ENCODE results near the gene PTBP1. TPM values are rescaled to one million over a fixed set of nuclear protein-coding genes. Genes with fewer than 3 reads are reported as not detected.
"Not testable (repeated sequence)": the region's sequence is repeated elsewhere in the genome, so short reads cannot be mapped to it uniquely, and the experiment has no call there.

PTBP1 gene
- total RNA-seq, 1 donor from 2014 or later = 28.1 TPM

DNA sequence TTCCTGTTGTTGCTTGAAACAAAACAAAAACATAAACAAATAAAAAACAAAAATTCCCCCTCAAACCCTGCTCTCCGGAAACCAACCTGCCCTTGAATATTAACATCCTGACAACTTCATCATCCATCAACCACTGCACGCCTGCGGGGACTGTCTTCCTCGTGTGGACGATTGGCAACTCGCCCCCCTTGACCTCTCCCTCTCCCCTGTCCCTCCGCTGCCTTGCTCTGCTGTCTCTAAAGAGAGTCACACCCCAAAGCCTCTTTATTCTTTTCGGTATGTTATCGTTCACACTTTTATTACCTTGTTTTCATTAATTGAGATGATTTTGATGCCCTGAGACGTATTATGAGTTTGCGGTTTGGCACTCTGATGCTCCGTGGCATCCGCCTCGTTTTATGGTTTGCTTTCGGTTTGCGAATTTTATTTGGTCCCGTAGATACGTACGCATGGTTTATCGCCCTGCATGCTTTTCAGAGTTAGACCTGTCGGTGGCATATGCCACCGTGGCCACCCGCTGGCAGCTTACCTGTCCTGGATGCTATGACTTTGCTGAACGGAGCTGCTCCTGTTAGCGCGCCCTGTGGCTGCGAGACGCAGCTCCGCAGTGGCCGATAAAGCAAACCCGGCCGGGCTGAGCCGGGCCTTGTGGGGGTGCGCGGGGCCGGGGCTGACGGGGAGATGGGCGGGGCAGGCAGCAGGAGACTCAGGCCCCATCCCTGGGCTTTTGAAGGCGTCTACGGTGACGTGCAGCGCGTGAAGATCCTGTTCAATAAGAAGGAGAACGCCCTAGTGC, 10.6 kb downstream of the PTBP1 start:
- FAIRE-seq = no peak
- DNase-seq (ENCODE audit: low spot score in 2 of 2) = peak in 1 of 2 donors; percentile 51

DNA sequence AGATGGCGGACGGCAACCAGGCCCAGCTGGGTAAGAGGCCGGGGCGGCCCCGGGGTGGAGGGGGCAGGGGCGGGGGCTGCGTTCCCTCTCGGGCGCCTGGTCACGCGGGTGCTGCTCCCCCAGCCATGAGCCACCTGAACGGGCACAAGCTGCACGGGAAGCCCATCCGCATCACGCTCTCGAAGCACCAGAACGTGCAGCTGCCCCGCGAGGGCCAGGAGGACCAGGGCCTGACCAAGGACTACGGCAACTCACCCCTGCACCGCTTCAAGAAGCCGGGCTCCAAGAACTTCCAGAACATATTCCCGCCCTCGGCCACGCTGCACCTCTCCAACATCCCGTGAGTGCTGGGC, 11.1 kb downstream of the PTBP1 start:
- FAIRE-seq (no peak), DNase-seq (ENCODE audit: low spot score in 2 of 2) (no peak)

DNA sequence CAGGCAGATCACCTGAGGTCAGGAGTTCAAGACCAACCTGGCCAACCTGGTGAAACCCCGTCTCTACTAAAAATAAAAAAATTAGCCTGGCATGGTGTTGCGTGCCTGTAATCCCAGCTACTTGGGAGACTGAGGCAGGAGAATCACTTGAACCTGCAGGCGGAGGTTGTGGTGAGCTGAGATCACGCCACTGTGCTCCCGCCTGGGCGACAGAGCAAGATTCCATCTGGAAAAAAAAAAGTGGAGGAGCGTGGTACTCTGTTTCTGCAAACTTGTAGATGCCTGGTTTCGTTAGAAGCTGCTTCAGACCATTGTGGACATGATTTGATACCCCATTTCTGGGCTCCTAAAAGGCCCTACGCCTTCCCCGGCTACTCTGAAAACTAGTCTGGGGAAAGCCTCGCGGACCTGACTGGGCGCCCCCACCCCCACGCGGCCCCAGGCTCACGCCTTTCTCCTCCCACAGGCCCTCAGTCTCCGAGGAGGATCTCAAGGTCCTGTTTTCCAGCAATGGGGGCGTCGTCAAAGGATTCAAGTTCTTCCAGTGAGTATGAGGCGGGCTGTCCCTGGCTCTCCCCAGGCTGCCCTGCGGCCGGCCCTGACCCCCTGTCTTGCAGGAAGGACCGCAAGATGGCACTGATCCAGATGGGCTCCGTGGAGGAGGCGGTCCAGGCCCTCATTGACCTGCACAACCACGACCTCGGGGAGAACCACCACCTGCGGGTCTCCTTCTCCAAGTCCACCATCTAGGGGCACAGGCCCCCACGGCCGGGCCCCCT, 13.0 kb downstream of the PTBP1 start:
- FAIRE-seq = no peak

DNA sequence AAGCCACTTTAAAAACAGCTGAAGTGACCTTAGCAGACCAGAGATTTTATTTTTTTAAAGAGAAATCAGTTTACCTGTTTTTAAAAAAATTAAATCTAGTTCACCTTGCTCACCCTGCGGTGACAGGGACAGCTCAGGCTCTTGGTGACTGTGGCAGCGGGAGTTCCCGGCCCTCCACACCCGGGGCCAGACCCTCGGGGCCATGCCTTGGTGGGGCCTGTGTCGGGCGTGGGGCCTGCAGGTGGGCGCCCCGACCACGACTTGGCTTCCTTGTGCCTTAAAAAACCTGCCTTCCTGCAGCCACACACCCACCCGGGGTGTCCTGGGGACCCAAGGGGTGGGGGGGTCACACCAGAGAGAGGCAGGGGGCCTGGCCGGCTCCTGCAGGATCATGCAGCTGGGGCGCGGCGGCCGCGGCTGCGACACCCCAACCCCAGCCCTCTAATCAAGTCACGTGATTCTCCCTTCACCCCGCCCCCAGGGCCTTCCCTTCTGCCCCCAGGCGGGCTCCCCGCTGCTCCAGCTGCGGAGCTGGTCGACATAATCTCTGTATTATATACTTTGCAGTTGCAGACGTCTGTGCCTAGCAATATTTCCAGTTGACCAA, 13.7 kb downstream of the PTBP1 start:
- FAIRE-seq (no peak), DNase-seq (ENCODE audit: low spot score in 2 of 2) (no peak)

More for the DNA sequence above, 13.0 kb downstream of the PTBP1 start:
- no peak for DNase-seq (ENCODE audit: low spot score in 2 of 2)

DNA sequence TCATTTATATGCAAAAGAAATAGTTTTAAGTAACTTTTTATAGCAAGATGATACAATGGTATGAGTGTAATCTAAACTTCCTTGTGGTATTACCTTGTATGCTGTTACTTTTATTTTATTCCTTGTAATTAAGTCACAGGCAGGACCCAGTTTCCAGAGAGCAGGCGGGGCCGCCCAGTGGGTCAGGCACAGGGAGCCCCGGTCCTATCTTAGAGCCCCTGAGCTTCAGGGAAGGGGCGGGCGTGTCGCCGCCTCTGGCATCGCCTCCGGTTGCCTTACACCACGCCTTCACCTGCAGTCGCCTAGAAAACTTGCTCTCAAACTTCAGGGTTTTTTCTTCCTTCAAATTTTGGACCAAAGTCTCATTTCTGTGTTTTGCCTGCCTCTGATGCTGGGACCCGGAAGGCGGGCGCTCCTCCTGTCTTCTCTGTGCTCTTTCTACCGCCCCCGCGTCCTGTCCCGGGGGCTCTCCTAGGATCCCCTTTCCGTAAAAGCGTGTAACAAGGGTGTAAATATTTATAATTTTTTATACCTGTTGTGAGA, 14.3 kb downstream of the PTBP1 start:
- no peak for DNase-seq (ENCODE audit: low spot score in 2 of 2)

DNA sequence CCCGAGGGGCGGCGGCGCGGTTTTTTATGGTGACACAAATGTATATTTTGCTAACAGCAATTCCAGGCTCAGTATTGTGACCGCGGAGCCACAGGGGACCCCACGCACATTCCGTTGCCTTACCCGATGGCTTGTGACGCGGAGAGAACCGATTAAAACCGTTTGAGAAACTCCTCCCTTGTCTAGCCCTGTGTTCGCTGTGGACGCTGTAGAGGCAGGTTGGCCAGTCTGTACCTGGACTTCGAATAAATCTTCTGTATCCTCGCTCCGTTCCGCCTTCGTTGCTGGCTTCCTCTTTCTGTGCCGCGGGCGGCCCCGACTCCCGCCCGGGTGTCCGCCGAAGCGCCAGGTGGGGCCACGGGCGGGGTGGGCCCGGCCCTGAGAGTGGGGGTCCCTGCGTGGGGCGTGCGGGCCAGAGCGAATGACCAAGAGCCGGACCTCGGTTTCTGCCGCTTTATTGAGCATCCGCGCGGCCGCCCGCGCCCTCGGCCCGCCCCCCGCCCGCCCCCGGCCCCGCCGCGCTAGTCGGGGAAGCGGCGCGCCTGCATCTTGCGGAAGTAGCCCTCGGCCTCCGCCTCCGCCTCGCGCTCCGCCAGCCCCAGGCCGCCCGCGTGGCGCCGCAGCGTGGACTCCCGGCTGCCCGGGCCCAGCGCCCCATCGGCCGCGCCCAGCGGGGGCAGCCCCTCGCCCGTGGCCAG, 14.9 kb downstream of the PTBP1 start:
- no peak for DNase-seq (ENCODE audit: low spot score in 2 of 2)
- no peak for FAIRE-seq

More for the DNA sequence above, 14.3 kb downstream of the PTBP1 start:
- no peak for FAIRE-seq

DNA sequence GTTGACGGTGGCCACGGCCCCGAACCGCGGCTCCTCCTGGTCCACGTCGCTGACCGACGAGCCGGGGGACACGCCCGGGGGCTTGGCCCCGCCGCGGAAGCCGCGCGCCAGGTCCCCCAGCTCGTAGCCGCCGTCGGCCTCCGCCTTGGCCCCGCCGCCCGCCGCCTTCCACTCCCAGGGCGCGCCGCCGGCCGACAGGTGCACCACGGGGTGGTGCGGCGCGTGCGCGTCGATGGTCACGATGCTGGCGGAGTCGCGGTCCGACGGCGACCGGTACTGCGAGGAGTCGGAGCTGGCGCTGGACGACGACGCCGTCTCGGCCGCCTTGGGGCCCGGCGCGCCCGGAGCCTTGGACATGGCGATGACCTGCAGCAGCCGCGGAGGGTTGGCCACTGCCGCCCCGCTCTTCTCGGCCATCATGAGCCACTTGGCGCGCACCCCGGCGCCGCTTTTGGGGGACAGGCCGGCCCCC, 15.5 kb downstream of the PTBP1 start:
- FAIRE-seq (no peak), DNase-seq (ENCODE audit: low spot score in 2 of 2) (no peak)

DNA sequence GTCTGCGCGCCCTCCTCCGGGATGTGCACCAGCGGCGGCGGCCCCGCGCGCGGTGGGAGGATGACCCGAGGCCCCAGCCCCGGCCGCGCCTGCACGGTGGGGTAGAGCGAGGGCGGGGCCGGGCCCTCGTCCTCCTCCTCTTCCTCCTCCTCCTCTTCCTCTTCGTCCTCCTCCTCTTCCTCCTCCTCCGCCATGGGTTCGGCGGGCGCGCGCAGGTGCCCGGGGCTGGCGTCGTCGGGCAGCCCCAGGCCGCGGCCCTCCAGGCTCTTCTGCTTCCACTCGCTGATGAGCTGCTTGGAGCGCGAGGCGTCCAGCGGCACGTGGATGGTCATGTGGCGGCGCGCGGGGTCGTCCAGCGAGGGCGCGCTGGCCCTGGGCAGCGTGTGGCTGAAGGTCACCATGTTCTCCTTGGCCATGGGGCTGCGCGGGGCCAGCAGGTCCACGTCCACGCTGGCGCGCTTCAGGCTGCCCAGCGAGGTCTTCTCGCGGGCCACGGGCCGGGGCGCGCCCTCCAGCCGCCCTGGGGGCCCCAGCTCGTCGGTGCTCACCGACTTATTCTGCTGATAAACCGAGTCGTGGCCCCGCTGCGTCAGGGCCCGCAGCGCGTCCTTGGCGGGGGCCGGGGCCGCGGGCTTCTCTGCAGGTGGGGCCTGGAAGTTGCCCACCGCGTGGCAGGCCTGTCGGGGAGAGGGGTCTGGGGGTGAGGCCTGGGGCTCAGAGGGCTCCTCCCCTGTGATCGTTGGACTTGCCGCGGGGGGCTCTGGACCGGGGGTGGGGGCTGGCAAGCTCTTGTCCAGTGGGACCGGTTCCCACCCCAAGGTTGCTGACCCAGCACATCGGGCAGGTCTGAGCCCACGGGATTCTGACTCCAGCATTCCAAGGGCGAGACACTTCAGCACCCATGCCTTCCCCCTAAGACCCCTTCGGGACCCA, 16.2 kb downstream of the PTBP1 start:
- FAIRE-seq (no peak), DNase-seq (ENCODE audit: low spot score in 2 of 2) (no peak)

DNA sequence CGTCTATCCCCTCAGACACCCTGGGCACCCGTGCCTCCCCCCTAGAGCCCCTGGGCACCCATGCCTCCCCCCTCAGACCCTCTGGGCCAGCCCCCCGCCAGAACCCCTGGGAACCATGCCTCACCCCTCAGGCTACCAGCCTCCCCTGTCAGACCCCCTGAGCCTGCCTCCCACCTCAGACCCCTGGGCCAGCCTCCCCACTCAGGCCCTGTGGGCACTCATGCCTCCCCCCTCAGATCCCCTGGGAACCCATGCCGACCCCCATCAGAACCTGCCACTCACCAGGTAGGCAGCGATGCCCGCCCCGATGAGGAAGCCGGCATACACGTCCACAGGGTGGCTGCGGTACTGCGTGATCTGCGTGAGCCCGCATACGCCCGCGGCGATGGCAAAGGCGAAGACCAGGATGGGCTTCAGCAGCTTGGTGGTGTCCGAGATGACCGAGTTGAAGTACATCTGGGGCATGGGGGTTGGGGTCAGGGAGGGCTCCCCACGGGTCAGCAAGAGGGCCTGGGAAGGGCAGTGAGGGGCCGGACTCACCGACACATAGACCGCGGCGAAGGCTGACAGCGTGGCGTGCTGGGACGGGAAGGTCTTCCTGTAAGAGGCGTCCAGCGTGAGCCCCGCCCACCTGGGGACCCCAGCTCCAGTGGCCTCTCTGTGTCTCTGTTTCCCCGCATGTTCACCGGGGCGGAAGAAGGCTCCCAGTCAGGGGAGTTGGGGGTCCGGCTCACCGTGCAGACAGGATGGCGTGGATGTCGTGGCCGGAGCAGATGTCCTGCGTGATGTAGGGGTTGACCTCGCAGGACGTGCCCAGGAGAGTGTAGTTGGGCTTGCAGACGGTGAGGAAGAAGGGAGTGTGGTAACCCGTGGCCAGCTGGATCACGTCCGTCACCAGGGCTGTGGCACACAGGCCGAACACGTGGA, 17.2 kb downstream of the PTBP1 start:
- no peak for FAIRE-seq

DNA sequence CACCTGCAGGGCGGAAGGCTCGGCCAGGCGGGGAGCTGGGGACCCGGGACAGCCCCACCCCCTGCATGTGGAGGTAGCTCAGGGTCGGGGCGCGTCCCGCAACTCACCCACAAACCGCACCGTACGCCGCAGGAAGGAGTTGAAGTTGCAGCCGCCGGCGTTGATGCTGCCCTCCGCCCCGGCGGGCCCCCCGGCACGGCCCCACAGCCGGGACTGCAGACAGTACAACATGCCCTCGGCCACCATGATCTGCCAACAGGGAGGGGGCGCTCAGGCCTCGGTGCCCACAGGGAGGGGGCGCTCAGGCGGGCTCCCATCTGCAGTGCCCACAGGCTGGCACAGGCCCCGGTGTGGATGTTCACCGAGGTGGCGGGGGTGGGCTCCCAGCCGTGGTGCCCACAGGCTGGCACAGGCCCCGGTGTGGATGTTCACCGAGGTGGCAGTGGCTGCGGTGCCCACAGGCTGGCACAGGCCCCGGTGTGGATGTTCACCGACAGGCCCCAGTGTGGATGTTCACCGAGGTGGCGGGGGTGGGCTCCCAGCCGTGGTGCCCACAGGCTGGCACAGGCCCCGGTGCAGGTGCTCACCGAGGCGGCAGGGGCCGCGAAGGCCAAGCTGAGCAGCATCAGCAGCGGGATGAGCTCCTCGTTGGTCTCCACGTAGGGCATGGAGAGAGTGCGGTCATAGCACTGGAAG, 18.0 kb downstream of the PTBP1 start:
- DNase-seq (ENCODE audit: low spot score in 2 of 2) (no peak), FAIRE-seq (no peak)

More for the DNA sequence above, 17.2 kb downstream of the PTBP1 start:
- no peak for DNase-seq (ENCODE audit: low spot score in 2 of 2)

DNA sequence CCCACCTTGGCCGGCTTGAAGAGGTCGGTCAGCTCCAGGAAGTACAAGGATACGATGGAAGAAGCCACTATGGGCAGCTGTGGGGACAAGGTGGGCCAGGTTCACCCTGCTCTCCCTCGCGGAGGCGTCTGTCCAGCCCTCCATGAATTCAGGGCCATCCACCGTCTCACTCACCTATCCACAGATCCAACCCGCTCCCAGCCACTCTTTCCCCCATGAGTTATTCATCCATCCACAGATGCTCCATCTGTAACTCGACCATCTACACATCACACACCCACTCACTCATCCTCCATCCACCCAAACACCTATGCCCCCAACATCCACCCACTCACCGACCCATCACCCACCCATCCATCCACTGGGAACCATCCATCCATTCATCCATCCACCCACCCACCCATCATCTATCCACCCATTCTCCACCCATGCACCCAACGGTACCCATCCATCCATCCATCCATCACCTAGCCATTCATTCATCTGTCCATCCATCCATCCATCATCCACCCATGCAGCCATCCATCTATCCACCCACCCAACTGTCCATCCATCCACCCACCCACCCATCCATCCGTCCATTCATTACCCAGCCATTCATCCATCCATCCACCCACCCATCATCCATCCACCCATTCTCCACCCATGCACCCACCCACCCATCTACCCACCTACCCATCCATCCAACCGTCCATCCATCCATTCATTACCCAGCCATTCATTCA, 18.7 kb downstream of the PTBP1 start:
- FAIRE-seq = no peak
- DNase-seq (ENCODE audit: low spot score in 2 of 2) = no peak

DNA sequence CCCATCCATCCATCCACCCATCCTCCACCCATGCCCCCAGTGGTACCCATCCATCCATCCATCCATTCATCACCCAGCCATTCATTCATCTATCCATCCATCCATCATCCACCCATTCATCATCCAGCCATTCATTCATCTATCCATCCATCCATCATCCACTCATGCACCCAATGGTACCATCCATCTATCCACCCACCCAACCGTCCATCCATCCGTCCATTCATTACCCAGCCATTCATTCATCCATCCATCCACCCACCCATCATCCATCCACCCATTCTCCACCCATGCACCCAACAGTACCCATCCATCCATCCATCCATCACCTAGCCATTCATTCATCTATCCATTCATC, 19.2 kb downstream of the PTBP1 start:
- FAIRE-seq (no peak), DNase-seq (ENCODE audit: low spot score in 2 of 2) (no peak)

DNA sequence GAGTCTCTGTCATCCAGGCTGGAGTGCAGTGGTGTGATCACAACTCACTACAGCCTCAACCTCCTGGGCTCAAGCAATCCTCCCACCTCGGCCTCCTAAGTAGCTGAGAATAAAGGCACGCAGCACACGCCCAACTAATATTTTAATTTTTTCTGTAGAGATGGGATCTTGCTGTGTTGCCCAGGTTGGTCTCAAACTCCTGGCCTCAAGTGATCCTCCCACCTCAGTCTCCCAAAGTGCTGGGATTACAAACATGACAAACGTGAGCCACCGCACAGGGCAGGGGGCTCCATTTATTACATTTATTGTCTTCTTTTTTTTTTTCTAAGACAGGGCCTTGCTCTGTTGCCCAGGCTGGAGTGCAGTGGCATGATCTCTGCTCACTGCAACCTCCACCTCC, 23.0 kb downstream of the PTBP1 start:
- not testable (repeated sequence) for FAIRE-seq; DNase-seq (ENCODE audit: low spot score in 2 of 2)

DNA sequence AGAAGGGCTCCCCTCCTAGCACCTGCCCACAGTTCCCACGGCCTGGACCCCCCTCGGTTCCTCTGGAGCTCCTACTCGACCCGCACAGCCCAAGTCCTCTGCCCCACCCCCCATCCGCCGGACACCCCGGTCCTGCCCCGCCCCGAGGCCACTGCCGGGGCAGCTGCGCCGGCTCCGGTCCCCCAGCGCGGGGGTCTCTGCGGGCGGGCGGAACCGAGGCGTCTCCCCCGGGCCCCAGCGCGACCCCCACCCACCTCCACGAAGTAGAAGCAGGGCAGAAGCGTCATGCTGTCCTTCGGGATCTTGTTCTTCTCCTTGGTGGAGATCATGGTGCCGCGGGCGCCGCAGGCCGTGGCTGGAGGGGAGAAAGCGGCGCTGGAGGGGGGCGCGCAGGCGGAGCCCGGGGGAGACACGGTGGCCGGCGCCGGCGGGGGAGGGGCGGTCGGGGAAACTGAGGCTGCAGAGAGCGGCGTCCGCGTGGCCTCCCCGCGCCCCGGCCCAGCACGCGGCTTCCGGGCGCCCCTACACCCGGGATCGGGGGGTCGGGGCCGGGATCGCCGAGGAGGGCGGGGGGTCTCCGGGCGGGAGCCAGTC, 24.1 kb downstream of the PTBP1 start:
- no peak for FAIRE-seq
- peak in 1 of 2 donors; percentile 49 for DNase-seq (ENCODE audit: low spot score in 2 of 2)

DNA sequence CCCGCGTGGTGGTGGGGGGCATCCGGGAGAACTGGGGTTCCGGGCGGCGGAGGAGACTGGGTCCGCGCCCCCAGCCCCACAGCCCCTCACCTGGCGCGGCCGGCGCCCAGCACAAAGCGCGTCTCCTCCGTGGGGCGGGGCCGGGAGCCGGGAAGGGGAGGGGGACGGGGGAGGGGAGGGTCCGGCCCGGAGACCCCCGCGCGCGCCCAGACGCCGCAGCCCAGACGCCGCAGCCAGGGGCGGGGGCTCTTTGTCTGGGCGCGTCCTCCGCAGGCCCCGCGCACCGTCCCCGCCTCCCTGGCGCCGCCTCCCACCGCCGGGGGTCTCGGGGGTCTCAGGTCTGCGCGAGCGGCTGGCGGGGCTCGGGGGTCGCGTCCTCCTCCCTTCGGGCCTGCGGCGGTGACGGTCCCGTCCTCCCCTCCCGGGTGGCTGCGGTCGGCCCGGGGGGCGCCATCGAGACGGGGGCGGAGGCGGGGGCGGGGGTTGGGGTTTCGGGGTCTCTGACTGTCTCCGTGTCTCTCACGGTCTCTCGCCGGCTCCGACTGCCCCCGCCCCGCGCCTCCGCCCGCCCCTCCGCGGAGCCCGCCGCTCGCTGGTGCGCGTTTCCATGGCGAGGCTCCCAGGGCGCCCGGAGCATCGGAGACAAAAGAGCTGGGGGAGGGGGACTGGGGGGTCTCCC, 24.7 kb downstream of the PTBP1 start, which contains the start of gene PLPPR3:
Gene PLPPR3 (minus strand): TSS at position 131 of the 679 bp plus-strand sequence. CDS start 396 bp downstream, outside the sequence.
- DNase-seq (ENCODE audit: low spot score in 2 of 2) (peak in 1 of 2 donors; percentile 55), FAIRE-seq (no peak)

Measured in frontal cortex (tissue), 4 donors.